Right ventricle myocardium superior (tissue), 1 donor: ENCODE results near the gene NTNG1. TPM values are rescaled to one million over a fixed set of nuclear protein-coding genes. Genes with fewer than 3 reads are reported as not detected.

ENCODE experiments used
- total RNA-seq: library from RNA; stranded (reverse); fragmentation: NEBNext Ultra II Directional; extraction: Animal tissue kit (Norgen Biotek cat#: 25700); gene quantifications from one replicate; pipeline ENCODE4 v1.2.1, GENCODE V29; 2021
- donor health status: DM: no; HTN: yes; CAD: no; lungs with severe emphysema.

NTNG1 gene
- total RNA-seq, 1 donor from 2014 or later: 0.46 TPM

Other genes with a start within 250 kb of the NTNG1 start
- 4.3 TPM for gene PRMT6, start 84.4 kb upstream of the NTNG1 start, total RNA-seq